BJ (cell line): Measurements from ENCODE around the gene DET1. TPM values are rescaled to one million over a fixed set of nuclear protein-coding genes. Genes with fewer than 3 reads are reported as not detected.

Source experiments
- CTCF ChIA-PET: fragments of 350-600 bp; formaldehyde crosslinking; extraction: SDS; loops from one replicate; lab custom pipeline; 2021; ENCODE audit warnings: antibody characterized with exemption, inconsistent platforms; lab: Yijun Ruan, JAX
- POLR2A ChIA-PET: fragments of 300-600 bp; sonication (Branson Sonifier 250); formaldehyde crosslinking; extraction: SDS; loops from one replicate; lab custom pipeline; 2021; ENCODE audit warnings: antibody characterized with exemption; lab: Charles Lee
- DNase-seq: peaks from one replicate; pipeline ENCODE4 v3.0.0-alpha.2; 2011; ENCODE audit warnings: low read depth
- H3K27me3 ChIP-seq: 2 replicates; pipeline ENCODE4 v1.6.0; 2011; ENCODE audit warnings: low read length; ENCODE audit not compliant: control insufficient read depth, insufficient read depth
- H3K36me3 ChIP-seq: 2 replicates; pipeline ENCODE4 v1.5.1; 2011; ENCODE audit warnings: low read length; ENCODE audit not compliant: control insufficient read depth, insufficient read depth
- H3K4me3 ChIP-seq: 2 replicates; pipeline ENCODE4 v1.5.1; 2011; ENCODE audit warnings: low read depth, mild to moderate bottlenecking, control low read depth, low read length
- polyA plus RNA-seq: library from polyadenylated mRNA; depleted of rRNA; stranded (reverse); fragments of >200 nt; gene quantifications from 2 replicates; pipeline ENCODE4 v1.2.3, GENCODE V29; 2011
- TF ChIP-seq, protein P1 (sequence below): IDR thresholded peaks from 2 replicates; pipeline ENCODE4 v1.5.1; 2011; ENCODE audit warnings: low read depth, mild to moderate bottlenecking, control low read depth, inconsistent platforms, low read length, moderate library complexity; ENCODE audit not compliant: insufficient read depth

The DET1 gene
- polyA plus RNA-seq, 1 experiment: 11.0 TPM

DNA sequence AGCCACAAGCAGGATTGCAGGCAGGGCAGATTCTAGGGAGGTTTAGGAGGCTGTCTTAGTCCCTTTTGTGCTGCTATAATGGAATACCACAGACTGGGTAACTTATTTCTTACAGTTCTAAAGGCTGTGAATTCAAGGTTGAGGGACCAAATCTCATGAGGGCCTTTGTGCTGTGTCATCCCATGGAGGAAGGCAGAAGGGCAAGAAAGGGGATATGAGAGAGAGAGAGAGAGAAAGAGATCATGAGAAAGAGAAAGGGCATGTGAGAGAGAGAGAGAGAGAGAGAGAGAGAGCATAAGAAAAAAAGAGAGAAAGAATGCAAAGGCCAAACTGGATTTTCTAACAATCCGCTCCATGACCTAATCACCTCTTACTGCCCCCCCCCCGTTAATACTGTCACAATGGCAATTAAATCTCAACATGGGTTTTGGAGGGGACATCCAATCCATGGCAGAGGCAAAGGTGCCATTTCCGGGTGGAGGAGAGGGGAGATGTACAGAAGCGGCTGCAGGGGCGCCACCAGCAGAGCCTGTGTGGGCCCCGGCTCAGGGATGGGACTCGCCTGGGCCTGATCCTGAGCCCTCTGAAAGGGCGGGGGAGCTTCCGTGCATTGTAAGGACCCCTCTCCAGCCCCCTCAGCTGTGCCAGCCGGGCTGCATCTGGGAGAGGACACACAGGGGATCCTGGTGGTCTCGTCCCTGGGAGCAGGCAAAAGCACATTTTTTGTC lies 58.5 kb downstream of the DET1 start:
- TF ChIP-seq, protein P1, sequence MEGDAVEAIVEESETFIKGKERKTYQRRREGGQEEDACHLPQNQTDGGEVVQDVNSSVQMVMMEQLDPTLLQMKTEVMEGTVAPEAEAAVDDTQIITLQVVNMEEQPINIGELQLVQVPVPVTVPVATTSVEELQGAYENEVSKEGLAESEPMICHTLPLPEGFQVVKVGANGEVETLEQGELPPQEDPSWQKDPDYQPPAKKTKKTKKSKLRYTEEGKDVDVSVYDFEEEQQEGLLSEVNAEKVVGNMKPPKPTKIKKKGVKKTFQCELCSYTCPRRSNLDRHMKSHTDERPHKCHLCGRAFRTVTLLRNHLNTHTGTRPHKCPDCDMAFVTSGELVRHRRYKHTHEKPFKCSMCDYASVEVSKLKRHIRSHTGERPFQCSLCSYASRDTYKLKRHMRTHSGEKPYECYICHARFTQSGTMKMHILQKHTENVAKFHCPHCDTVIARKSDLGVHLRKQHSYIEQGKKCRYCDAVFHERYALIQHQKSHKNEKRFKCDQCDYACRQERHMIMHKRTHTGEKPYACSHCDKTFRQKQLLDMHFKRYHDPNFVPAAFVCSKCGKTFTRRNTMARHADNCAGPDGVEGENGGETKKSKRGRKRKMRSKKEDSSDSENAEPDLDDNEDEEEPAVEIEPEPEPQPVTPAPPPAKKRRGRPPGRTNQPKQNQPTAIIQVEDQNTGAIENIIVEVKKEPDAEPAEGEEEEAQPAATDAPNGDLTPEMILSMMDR: no peak
- Histone ChIP-seq H3K36me3 (no peaks in the 10 kb centered on the region), H3K4me3 (no peak overlapping the region), H3K27me3 (no peaks in the 10 kb centered on the region)
- ChIA-PET POLR2A (no interaction called here), CTCF (no interaction called here)
- DNase-seq: no peak

DNA sequence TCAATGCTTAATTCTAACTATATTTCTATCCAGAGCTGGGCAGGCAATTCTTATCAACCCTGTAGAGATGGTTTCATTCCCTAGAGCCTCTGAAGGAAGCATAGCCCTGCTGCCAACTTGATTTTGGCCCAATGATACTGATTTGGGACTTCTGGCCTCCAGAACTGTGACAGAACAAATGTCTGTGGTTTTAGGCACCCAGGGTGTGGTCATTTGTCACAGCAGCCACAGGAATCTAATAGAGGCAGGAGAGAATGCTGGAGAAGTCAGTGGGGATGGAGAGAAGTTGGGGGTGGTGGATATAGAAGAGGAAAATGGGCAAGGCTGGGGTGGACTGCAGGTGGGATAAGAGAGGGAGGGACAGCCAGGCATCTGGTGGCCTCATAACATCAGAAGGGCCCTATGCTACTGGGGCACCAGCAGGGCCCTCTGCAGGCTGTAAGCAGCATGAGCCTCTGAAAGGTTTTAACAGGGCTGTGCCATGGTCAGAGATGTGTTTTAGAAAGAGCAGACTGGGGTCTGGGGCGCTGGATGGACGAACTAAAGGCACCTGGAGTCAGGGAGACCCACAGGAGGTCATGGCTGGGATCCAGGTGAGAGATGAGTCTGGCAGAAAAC lies 59.2 kb downstream of the DET1 start:
- TF ChIP-seq, protein P1: no peak
- CTCF ChIA-PET: no interaction called here
- no peaks in the 10 kb centered on the region for H3K27me3 ChIP-seq
- no peak overlapping the region for H3K4me3 ChIP-seq
- DNase-seq: no peak
- H3K36me3 ChIP-seq: no peaks in the 10 kb centered on the region
- POLR2A ChIA-PET: no interaction called here

DNA sequence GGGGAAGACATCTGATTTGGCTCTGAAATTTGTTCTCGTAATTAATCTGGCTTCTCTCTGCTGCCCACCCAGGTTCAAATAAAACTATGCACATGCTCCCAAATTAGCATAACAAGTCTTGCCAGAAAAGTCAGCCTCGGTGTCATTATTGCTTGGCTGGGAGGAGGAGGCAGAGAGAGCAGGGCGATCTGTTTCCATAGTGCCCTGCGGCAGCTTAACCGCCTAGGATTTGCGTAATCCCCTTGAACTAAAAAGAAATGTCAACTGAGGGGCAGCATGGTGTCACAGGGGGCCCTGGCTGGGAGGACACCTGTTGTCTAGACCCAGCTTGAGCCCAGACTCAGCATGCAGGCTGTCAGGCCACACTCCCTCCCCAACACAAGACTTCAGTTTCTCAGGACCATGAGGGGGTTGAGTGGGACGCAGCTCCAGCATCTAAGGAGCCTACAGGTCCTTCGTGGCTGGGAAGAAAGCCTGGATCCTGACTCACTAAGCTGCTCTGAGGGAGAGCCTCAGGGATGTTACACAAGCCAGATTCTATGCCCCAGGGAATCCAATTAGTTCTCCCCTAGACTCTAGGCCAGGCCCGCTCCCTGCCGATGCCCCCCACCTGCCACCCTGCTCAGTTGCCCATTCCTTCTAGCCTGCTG lies 61.7 kb downstream of the DET1 start:
- CTCF ChIA-PET: no interaction called here
- TF ChIP-seq, protein P1: no peak
- H3K36me3 ChIP-seq: no peaks in the 10 kb centered on the region
- no peaks in the 10 kb centered on the region for H3K27me3 ChIP-seq
- POLR2A ChIA-PET: no interaction called here
- H3K4me3 ChIP-seq: no peak overlapping the region
- no peak for DNase-seq

DNA sequence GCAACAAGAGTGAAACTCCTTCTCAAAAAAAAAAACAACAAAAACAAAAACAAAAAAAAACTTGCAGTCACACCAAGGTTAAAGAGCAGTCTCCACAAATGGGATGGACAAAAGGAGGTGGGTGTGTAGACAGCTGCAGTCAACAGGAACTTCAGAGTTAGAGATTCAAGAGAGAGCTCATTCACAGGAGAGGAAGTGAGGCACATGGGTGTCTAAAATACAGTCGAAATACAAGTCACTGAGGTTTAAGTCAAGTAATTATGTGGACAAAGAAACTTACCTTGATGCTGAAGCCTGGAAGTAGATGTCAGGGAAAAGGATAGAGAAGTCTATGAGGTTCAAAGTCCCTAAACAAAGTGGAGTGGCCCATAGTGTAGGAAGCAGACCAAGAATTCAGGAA lies 64.2 kb downstream of the DET1 start:
- no peak for DNase-seq
- peaks cover 4% of the 10 kb centered on the region for H3K36me3 ChIP-seq
- CTCF ChIA-PET: no interaction called here
- TF ChIP-seq, protein P1: no peak
- POLR2A ChIA-PET: no interaction called here
- no peaks in the 10 kb centered on the region for H3K27me3 ChIP-seq
- H3K4me3 ChIP-seq: no peak overlapping the region

DNA sequence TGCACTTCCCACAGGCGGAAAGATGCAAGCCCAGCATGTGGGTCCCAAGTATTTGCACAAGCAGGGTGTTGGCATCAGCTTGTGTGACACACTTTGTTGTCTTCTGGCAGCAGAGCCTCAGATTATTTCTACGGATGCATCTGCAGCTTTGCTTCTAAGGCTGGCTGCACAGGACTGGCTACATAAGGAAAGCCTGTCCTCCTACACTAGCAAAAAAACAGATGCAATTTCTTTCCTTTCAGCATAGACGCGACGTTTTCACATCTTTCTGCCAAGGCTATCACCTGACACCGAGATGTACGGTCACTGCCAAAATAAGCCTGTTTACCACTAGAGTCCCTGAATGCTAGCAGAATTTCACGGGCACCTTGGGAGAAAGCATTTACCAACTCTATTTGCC lies 65.5 kb downstream of the DET1 start:
- Histone ChIP-seq H3K27me3 (no peaks in the 10 kb centered on the region), H3K4me3 (no peak overlapping the region), H3K36me3 (peaks cover 4% of the 10 kb centered on the region)
- TF ChIP-seq, protein P1: no peak
- POLR2A ChIA-PET: no interaction called here
- no peak for DNase-seq
- CTCF ChIA-PET: interaction anchor here (0.7 kb wide), 1 partner anchor 372 kb away, joined by 3 read pairs; no protein-coding TSS in a partner anchor
